Measurements from ENCODE around the gene ROCK2.

ROCK2 gene

GRCh38 chr2:11370377-11371091 lies 26.1 kb upstream of the ROCK2 start:
- DNase-seq (ENCODE audit: low read depth), result peak; percentile 32
- H3K4me3 ChIP-seq (ENCODE audit: control insufficient read depth, low read depth, low read length), result no peak overlapping the region
- TF ChIP-seq CTCF (conservative IDR thresholded peaks at IDR 0.05; ENCODE audit: control insufficient read depth, insufficient read depth, low read depth, low read length), result no peak

DNA sequence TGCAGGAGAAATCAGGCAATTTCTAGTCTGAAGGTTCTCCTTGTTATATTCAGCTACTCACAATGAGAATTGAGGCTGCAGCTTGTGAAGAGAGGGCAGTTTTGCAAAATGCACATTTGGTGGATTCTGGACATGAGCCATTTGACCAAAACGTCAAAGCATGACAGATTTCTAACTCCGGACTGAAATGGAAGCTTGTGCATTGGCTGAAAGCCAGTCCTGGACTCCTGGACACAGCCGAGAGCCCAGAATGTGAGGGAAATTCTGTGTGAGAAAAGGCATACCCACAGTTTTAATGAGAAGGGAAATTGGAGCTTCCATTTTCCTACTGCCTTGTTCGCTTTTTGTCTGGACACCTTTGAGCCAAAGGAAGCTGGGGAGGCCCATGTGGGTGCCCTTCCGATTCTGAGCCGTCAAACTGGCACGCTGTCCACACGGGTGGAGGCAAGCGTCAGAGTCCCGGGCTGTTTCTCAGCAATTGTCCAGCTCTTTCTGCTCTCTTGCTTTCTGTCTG lies 23.7 kb upstream of the ROCK2 start:
- peak; percentile 27 for DNase-seq (ENCODE audit: low read depth)
- TF ChIP-seq CTCF (conservative IDR thresholded peaks at IDR 0.05; ENCODE audit: control insufficient read depth, insufficient read depth, low read depth, low read length), result no peak
- H3K4me3 ChIP-seq (ENCODE audit: control insufficient read depth, low read depth, low read length), result no peak overlapping the region

DNA sequence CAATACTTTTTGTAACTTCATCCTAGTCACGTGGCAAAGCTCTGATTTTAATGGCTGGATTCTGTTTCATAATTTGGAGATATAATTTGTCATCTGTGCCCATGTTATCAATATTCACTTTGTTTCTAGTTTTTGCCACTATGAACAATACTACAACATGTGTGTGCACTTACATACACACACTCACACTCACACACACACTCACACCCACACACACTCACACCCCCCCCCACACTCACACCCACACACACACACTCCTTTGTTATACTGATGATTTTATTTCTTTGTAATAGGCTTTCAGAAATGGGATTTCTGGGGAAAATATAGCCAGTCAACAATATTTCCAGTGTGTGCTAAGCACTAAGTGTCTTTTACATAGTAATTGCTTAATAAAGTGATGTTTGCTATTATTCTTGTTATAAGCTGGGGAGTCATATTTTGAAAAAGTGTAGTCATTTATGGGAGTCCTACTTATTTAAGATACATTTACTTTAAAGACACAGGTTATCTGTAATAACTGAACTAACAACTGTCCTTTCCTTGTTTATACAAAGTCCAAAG lies 22.8 kb upstream of the ROCK2 start:
- TF ChIP-seq CTCF (conservative IDR thresholded peaks at IDR 0.05; ENCODE audit: control insufficient read depth, insufficient read depth, low read depth, low read length), result no peak
- no peak overlapping the region for H3K4me3 ChIP-seq (ENCODE audit: control insufficient read depth, low read depth, low read length)
- DNase-seq (ENCODE audit: low read depth), result no peak

DNA sequence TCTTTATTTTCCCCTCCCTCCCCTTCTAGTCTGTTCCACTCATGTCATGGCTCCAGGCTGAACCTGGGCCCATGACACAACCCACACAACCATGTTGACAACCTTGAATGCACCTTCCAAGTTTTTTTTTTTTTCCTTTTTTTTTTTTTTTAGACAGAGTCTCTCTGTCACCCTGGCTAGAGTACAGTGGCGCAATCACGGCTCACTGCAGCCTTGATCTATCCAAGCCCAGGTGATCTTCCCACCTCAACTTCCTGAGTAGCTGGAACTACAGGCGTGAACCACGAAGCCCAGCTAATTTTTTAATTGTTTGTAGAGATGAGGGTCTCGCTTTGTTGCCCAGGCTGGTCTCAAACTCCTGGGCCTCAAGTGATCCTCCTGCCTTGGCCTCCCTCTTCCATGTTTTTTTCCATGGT lies 21.9 kb upstream of the ROCK2 start:
- no peak overlapping the region for H3K4me3 ChIP-seq (ENCODE audit: control insufficient read depth, low read depth, low read length)
- TF ChIP-seq CTCF (conservative IDR thresholded peaks at IDR 0.05; ENCODE audit: control insufficient read depth, insufficient read depth, low read depth, low read length), result no peak
- DNase-seq (ENCODE audit: low read depth), result no peak

GRCh38 chr2:11365096-11365879 lies 20.9 kb upstream of the ROCK2 start:
- H3K4me3 ChIP-seq (ENCODE audit: control insufficient read depth, low read depth, low read length), result no peak overlapping the region
- DNase-seq (ENCODE audit: low read depth), result no peak
- no peak for TF ChIP-seq CTCF (conservative IDR thresholded peaks at IDR 0.05; ENCODE audit: control insufficient read depth, insufficient read depth, low read depth, low read length)

GRCh38 chr2:11364565-11364887 lies 20.1 kb upstream of the ROCK2 start:
- no peak for TF ChIP-seq CTCF (conservative IDR thresholded peaks at IDR 0.05; ENCODE audit: control insufficient read depth, insufficient read depth, low read depth, low read length)
- no peak for DNase-seq (ENCODE audit: low read depth)
- H3K4me3 ChIP-seq (ENCODE audit: control insufficient read depth, low read depth, low read length), result no peak overlapping the region
